Esophagus squamous epithelium (tissue), 4 donors: Measurements from ENCODE around the gene ATRNL1.

Experiments
- POLR2A ChIP-seq, 4 donors: fragments of 450-650 bp; IDR thresholded peaks; one replicate each; pipeline ENCODE4 v1.6.1; 2017; ENCODE audit warnings: antibody characterized with exemption in 4 of 4, mild to moderate bottlenecking in 4 of 4, moderate library complexity in 3 of 4
- TF ChIP-seq, protein P1 (sequence below), 6 experiments: fragments of 450-650 bp in 4 of 6; fragments of 200-600 bp in 2 of 6; sonication (generic) in 2 of 6; IDR thresholded peaks; one replicate each; pipeline ENCODE4 v1.5.1; 2016 to 2019; ENCODE audit warnings: antibody characterized with exemption in 6 of 6, mild to moderate bottlenecking in 4 of 6, moderate library complexity in 4 of 6

DNA sequence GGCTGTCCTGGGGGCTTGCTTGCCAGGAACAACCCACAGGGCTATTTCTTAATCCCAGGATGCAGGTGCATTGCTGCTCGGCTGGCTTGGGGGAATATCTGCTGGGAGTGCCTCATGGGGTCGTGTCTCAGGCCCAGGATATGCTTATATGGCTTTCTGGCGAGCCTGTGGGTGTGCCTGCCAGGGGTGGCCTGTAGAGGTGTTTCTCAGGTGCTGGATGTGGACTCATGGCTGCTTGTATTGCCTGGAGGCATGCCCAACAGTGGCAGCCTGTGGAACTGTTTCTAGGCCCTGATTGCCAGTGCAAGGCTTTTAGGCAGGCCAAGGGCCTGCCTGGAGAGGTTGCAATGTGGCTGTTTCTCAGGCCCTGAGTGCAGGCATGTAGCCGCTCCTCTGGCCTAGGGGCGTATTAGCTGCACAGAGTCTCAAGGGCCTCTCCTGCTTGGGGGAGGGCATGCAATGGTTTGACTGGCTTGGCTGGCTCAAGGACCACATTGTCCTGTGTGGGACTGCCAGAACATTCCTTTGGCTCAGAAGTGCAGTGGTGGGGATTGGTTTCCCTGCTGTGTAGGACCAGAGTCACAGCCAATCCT, 202.1 kb downstream of the ATRNL1 start:
- TF ChIP-seq, protein P1, sequence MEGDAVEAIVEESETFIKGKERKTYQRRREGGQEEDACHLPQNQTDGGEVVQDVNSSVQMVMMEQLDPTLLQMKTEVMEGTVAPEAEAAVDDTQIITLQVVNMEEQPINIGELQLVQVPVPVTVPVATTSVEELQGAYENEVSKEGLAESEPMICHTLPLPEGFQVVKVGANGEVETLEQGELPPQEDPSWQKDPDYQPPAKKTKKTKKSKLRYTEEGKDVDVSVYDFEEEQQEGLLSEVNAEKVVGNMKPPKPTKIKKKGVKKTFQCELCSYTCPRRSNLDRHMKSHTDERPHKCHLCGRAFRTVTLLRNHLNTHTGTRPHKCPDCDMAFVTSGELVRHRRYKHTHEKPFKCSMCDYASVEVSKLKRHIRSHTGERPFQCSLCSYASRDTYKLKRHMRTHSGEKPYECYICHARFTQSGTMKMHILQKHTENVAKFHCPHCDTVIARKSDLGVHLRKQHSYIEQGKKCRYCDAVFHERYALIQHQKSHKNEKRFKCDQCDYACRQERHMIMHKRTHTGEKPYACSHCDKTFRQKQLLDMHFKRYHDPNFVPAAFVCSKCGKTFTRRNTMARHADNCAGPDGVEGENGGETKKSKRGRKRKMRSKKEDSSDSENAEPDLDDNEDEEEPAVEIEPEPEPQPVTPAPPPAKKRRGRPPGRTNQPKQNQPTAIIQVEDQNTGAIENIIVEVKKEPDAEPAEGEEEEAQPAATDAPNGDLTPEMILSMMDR (IDR thresholded peaks at IDR 0.05): no peak
- TF ChIP-seq POLR2A (IDR thresholded peaks at IDR 0.05): no peak
